GM23338 (cell line): ENCODE results near the gene TLCD5. TPM values are rescaled to one million over a fixed set of nuclear protein-coding genes. Genes with fewer than 3 reads are reported as not detected.

ENCODE experiments used
- ATAC-seq: fragments of 200-7000 bp; cut with Tn5 transposase; 3 replicates; pipeline ENCODE4 v1.9.1; 2020
- DNase-seq: peaks from one replicate; pipeline ENCODE4 v3.0.0-alpha.2; 2015; ENCODE audit warnings: low spot score
- H2AFZ ChIP-seq: fragments of 200-600 bp; sonication (generic); 2 replicates; pipeline ENCODE4 v1.8.0; 2016; ENCODE audit warnings: antibody characterized with exemption, mild to moderate bottlenecking, moderate library complexity
- H3F3A ChIP-seq: fragments of 200-600 bp; sonication (generic); replicated peaks from 2 replicates; pipeline ENCODE4 v1.8.0; 2017; ENCODE audit warnings: antibody characterized with exemption, mixed run types, low read depth
- H3K27ac ChIP-seq: fragments of 200-600 bp; sonication (generic); 2 replicates; pipeline ENCODE4 v1.6.1; 2016; ENCODE audit warnings: low read depth
- H3K27me3 ChIP-seq: fragments of 200-600 bp; sonication (generic); 2 replicates; pipeline ENCODE4 v1.8.0; 2016; ENCODE audit warnings: mild to moderate bottlenecking, mixed run types, moderate library complexity; ENCODE audit not compliant: insufficient read depth
- H3K36me3 ChIP-seq: fragments of 200-600 bp; sonication (generic); 2 replicates; pipeline ENCODE4 v1.8.0; 2016; ENCODE audit warnings: mild to moderate bottlenecking; ENCODE audit not compliant: insufficient read depth
- H3K4me1 ChIP-seq: fragments of 200-600 bp; sonication (generic); 2 replicates; pipeline ENCODE4 v1.8.0; 2016; ENCODE audit warnings: mild to moderate bottlenecking, moderate library complexity; ENCODE audit not compliant: insufficient read depth
- H3K4me2 ChIP-seq: fragments of 200-600 bp; sonication (generic); 2 replicates; pipeline ENCODE4 v1.7.1; 2017; ENCODE audit warnings: mixed run types
- H3K4me3 ChIP-seq: fragments of 200-600 bp; sonication (generic); 2 replicates; pipeline ENCODE4 v1.6.1; 2016; ENCODE audit warnings: mixed run types
- H3K79me2 ChIP-seq: fragments of 200-600 bp; sonication (generic); replicated peaks from 2 replicates; pipeline ENCODE4 v1.8.0; 2017; ENCODE audit warnings: mild to moderate bottlenecking; ENCODE audit not compliant: insufficient read depth
- H3K9me2 ChIP-seq: fragments of 200-600 bp; sonication (generic); 2 replicates; pipeline ENCODE4 v1.8.0; 2017; ENCODE audit not compliant: insufficient read depth
- H4K20me1 ChIP-seq: fragments of 200-600 bp; sonication (generic); replicated peaks from 2 replicates; pipeline ENCODE4 v1.8.0; 2017; ENCODE audit warnings: mild to moderate bottlenecking; ENCODE audit not compliant: insufficient read depth
- H3K27ac Mint-ChIP-seq: 2 replicates; pipeline ENCODE4 v1.8.0; 2020; ENCODE audit warnings: inconsistent platforms, mild to moderate bottlenecking, moderate library complexity, mixed read lengths
- H3K27me3 Mint-ChIP-seq: 3 replicates; pipeline ENCODE4 v1.8.0; 2022; ENCODE audit warnings: low read depth, mild to moderate bottlenecking, moderate library complexity, mixed read lengths, inconsistent platforms; ENCODE audit not compliant: insufficient read depth, poor library complexity
- H3K36me3 Mint-ChIP-seq: 3 replicates; pipeline ENCODE4 v1.8.0; 2021; ENCODE audit warnings: low read depth, mild to moderate bottlenecking, inconsistent platforms, moderate library complexity, mixed read lengths
- H3K4me1 Mint-ChIP-seq: 3 replicates; pipeline ENCODE4 v1.8.0; 2020; ENCODE audit warnings: mild to moderate bottlenecking, inconsistent platforms, mixed read lengths
- H3K4me3 Mint-ChIP-seq: 3 replicates; pipeline ENCODE4 v1.8.0; 2021; ENCODE audit warnings: moderate library complexity, mild to moderate bottlenecking, inconsistent platforms, mixed read lengths
- H3K9me3 Mint-ChIP-seq: 3 replicates; pipeline ENCODE4 v1.8.0; 2020; ENCODE audit warnings: moderate library complexity, mild to moderate bottlenecking, inconsistent platforms, mixed read lengths
- CREB1 ChIP-seq: fragments of 250-450 bp; sonication (Bioruptor Pico); IDR thresholded peaks from 2 replicates; pipeline ENCODE4 v1.5.0; 2020; ENCODE audit warnings: low read depth, mild to moderate bottlenecking, moderate library complexity
- CTCF ChIP-seq, 2 experiments: fragments of 200-600 bp in 1 of 2; sonication (generic) in 1 of 2; conservative IDR thresholded peaks; 2 replicates each; pipeline versions ENCODE4 v1.5.1 to v1.6.1; 2016 to 2017; ENCODE audit warnings: antibody characterized with exemption in 2 of 2, low read depth in 2 of 2, mild to moderate bottlenecking in 2 of 2, moderate library complexity in 1 of 2
- ETS1 ChIP-seq: IDR thresholded peaks from 2 replicates; pipeline ENCODE4 v1.6.1; 2016; ENCODE audit warnings: antibody characterized with exemption
- EZH2phosphoT487 ChIP-seq: fragments of 200-600 bp; sonication (generic); IDR thresholded peaks from one replicate; pipeline ENCODE4 v1.8.1; 2018; ENCODE audit warnings: antibody characterized with exemption; ENCODE audit not compliant: unreplicated experiment
- ZNF114 ChIP-seq: fragments of 250-450 bp; sonication (Bioruptor Pico); IDR thresholded peaks from 2 replicates; pipeline ENCODE4 v1.5.0; 2020; ENCODE audit warnings: mild to moderate bottlenecking, moderate library complexity
- ZNF462 ChIP-seq: fragments of 250-450 bp; sonication (Bioruptor Pico); IDR thresholded peaks from 2 replicates; pipeline ENCODE4 v1.5.0; 2020; ENCODE audit warnings: mild to moderate bottlenecking, moderate library complexity
- polyA plus RNA-seq: library from polyadenylated mRNA; unstranded; fragments of >200 nt; fragmentation: Nextera tagmentation; extraction: Ambion mirVana; gene quantifications from 2 replicates; pipeline ENCODE4 v1.2.1, GENCODE V29; 2016
- total RNA-seq: library from RNA; depleted of rRNA; stranded (reverse); fragments of >200 nt; shearing (Covaris generic); gene quantifications from 2 replicates; pipeline ENCODE4 v1.2.3, GENCODE V29; 2014

The TLCD5 gene
- total and polyA plus RNA-seq, 2 experiments from 2014 or later, result 5.2 to 10.0 TPM

- H3K27me3 ChIP-seq, result no peaks in the 10 kb centered on the region
- no peak overlapping the region for H2AFZ ChIP-seq
- Mint-ChIP-seq H3K4me3 (no peak overlapping the region), H3K27me3 (peaks cover 11% of the 10 kb centered on the region), H3K4me1 (peaks cover 30% of the 10 kb centered on the region), H3K27ac (no peak overlapping the region), H3K36me3 (no peaks in the 10 kb centered on the region), H3K9me3 (no peaks in the 10 kb centered on the region)
- TF ChIP-seq CTCF (conservative IDR thresholded peaks at IDR 0.05; ENCODE audit: low read depth in 2 of 2) (peak; percentile 98 to 99), EZH2phosphoT487 (no peak), CREB1 (CRISPR knock-in tag) (0 out of 2 replicates have a peak, but pooled peaks have one; percentile 44), ZNF114 (CRISPR knock-in tag) (0 out of 2 replicates have a peak, but pooled peaks have one; percentile 21), ZNF462 (CRISPR knock-in tag) (peak; percentile 45; the same call in 1 of the 2 replicates), ETS1 (no peak)
- no peak overlapping the region for H3K4me3 ChIP-seq
- H3K79me2 ChIP-seq, result no peaks in the 10 kb centered on the region
- H4K20me1 ChIP-seq, result no peaks in the 10 kb centered on the region
- H3K4me1 ChIP-seq, result peaks cover 16% of the 10 kb centered on the region
- no peaks in the 10 kb centered on the region for H3K36me3 ChIP-seq
- ATAC-seq (peak; percentile 72), DNase-seq (peak; percentile 94)
- no peaks in the 10 kb centered on the region for H3K9me2 ChIP-seq
- H3K4me2 ChIP-seq, result no peak overlapping the region
- no peak overlapping the region for H3K27ac ChIP-seq
- H3F3A ChIP-seq, result no peaks in the 10 kb centered on the region
These were observed 22.0 kb upstream of the TLCD5 start for GRCh38 chr11:120303004-120303637.
